ENCODE measurements around the gene MS4A1. TPM values are rescaled to one million over a fixed set of nuclear protein-coding genes. Genes with fewer than 3 reads are reported as not detected.

MS4A1 gene
- total and polyA plus RNA-seq, 2 of the 8 experiments (the other 6 are each of a cell fraction or from before 2014, with no cell fraction given): not detected

GRCh38 chr11:60482361-60482760 is 26.7 kb downstream of the MS4A1 start (continued):
- TF ChIP-seq ZNF274 (IDR thresholded peaks at IDR 0.05; ENCODE audit: borderline replicate concordance, extremely low read depth, low read length) (no peak), SRF (IDR thresholded peaks at IDR 0.05; ENCODE audit: low read depth, low read length) (no peak)

Measured in H1 (cell line).